GM21786 (cell line): ENCODE results near the gene AP1G1.
"Not testable (repeated sequence)": the region's sequence is repeated elsewhere in the genome, so short reads cannot be mapped to it uniquely, and the experiment has no call there.

Experiments used
- ATAC-seq: cut with Tn5 transposase; IDR thresholded peaks from one replicate; pipeline ENCODE4 v1.9.1; 2021; ENCODE audit not compliant: unreplicated experiment

Gene AP1G1

DNA sequence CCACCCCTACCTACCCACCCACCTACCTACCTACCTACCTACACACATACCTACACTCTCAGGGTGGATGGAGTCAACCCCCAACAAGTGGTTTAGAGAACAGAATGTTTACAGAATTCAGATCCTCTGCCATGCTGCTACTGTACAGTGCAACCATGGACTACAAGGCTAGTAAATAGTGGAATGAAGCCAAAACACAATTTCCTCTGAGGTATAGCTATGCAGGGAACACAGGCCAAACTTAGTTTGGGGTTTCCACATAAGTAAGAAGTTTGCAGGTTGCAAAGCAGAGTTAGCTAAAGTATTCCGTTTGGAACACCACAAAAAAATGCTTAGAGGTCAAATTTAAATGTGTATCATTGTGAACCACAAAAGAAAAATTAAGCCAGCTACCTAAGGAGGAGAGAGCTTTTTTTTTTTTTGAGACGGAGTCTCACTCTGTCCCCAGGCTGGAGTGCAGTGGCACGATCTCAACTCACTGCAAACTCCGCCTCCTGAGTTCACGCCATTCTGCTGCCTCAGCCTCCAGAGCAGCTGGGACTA lies 2.7 kb upstream of the AP1G1 start:
- no peak for ATAC-seq

DNA sequence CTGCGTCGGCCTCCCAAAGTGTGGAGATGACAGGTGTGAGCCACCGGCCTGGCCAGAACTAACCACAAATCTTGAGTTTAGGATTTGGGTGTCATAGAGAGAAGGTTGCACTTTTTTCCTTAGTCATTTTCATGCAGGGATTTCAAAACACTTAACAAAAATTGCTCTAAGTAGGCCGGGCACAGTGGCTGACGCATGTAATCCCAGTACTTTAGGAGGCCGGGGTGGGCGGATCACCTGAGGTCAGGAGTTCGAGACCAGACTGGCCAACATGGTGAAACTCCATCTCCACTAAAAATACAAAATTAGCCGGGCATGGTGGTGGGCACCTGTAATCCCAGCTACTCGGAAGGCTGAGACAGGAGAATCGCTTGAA lies 1.5 kb upstream of the AP1G1 start:
- not testable (repeated sequence) for ATAC-seq

DNA sequence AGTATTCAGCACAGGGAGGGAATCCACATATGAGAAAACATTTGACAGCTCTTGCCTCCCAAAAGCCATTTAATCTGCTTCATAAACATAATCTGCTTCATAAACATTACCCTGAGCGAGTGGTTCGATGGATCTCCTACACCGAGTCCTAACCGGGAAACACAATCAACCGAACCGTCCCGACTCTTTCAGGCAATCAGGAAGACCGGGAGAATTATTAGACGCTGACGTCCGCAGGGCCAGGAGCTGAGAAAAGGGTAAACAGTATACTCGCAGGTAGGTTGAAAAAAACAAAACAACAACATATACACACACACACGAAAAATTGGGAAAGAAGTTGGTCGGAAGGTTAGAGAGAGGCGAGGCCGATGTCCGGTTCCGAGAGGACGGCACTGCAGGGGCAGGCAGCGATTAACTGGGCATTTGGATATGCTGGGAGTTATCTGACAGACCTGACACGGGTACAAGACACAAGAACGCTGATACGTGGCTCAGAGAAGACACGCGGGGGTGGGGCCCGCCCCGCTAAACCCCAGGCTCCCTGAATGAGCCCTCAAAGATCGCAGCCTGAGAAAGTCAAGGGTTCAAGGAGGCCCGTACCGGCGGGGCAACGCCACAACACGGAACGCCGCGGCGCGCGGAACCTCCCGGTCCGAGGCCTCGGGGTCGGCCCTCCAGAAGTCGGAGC lies 585 bp downstream of the AP1G1 start:
- ATAC-seq, result peak; percentile 25

DNA sequence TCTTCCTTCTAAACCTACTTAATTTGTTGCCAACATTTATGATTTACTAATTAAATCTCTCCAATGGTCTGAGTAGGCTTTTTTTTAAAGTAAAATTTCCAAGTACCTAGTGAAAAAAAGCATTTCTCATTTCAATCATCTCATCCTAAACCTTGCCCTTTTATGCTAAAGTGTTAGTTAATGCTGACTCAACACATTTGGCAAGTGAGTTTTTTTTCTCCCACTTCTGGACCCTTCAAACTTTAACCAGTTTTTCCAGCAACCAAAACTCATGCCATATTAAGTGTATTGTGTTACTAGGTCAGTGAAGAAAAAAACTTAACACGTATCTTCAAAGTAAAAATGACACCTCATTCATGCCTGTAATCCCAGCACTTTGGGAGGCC lies 5.3 kb downstream of the AP1G1 start:
- no peak for ATAC-seq

DNA sequence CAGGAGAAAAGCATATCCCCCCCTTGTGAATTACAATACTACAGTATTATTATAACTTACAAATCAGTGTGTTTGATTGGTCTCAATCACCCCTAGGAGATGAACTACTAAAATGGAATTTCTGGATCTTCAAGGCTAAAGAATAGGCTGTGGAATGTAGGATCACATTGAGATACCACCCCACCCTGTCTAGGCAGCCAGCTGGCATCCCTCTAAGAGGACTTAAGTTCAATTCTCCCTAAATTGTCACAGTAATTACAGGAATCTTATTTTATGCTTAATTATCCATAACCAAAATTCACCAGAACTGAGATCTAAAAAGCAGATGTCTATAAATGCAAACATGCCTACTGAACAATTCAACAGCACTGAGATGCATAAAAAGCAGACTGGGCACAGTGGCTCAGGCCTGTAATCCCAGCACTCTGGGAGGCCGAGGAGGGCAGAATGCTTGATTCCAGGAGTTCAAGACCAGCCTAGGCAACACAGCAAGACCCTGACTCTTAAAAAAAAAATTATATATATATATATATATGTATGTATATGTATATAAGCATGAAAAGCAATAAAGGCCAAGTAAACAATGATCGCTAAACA lies 12.0 kb downstream of the AP1G1 start:
- ATAC-seq, result no peak

DNA sequence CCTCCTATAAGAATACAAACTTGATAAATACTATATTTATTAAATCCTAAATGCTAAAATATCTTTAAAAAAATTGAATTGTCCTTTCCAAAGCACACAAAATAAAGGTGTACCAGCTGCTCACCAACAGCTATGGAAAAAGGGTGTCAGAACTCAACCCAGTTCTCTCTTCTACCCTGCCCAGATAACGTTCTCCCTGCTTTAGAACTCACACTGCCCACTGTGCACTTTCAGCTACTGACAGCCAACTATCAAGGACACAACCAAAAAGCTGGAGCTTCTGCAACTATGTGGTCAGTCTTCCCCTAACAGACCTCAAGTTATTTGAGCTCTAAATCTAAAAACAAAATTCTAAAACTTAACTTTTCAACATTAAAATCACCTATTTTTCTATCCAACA lies 13.7 kb downstream of the AP1G1 start:
- no peak for ATAC-seq

DNA sequence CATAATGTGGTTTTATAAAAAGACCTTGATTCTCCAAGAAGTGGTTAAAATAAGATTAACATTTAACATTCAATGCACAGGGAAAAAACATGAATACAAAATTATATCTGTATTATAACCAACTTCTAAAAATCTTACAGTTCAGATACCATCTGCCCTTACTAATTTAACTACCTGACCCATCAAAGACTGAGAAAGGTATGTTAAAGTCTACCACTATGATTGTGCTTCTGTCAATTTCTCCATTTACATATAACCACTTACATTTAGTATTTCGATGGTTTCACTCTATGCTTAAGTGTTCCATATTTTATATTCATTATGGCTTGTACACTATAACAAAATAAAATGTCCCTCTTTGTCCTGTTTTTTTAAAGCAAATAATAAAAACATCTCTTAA lies 14.6 kb downstream of the AP1G1 start:
- no peak for ATAC-seq

DNA sequence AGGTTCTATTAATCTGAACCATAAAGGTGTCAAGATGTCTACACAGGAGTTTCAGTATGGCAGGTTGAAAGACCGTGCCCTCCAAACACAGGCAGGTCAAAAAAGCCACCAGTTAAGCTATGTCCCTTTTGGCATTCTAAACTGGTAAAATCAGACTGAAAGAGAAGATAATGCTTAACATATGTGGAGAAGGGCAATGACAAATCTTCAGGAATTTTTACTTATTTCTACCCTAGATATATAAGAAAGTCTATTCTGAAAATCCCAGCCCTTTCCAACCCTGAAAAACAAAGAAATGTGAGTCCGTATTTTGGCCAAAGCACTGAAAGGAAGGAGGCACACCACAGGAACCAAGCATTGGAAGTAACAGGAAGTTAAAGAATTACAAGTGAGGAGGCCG lies 16.5 kb downstream of the AP1G1 start:
- ATAC-seq, result no peak

DNA sequence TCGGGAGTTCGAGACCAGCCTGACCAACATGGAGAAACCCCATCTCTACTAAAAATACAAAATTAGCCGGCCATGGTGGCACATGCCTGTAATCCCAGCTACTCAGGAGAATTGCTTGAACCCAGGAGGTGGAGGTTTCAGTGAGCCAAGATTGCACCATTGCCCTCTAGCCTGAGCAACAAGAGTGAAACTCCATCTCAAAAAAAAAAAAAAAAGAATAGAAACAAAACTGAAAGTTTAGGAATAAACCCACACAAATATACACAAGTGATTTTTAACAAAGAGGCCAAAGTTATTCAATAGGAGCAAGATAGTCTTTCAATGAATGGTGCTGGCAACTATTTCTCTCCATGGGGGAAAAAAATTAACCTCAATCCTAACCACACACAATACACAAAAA lies 18.3 kb downstream of the AP1G1 start:
- not testable (repeated sequence) for ATAC-seq

DNA sequence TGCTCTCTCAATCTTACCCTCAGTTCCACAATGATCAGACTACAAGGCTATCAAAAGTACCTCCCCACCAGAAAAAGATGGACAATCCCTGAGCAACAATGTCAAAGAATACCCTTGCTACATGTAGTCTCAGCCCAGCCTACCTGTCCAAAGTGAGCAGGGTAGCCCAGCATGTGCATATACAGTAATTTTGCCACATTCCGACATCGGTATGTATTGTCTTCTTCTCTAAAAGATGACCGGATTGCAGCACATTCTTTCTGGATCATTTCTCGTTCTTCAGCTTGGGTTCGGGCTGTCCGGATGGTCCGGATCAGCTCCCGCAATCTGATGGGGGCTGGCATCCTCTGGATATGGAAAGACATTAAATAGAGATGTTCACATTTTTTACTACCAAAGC lies 19.5 kb downstream of the AP1G1 start:
- ATAC-seq, result no peak

DNA sequence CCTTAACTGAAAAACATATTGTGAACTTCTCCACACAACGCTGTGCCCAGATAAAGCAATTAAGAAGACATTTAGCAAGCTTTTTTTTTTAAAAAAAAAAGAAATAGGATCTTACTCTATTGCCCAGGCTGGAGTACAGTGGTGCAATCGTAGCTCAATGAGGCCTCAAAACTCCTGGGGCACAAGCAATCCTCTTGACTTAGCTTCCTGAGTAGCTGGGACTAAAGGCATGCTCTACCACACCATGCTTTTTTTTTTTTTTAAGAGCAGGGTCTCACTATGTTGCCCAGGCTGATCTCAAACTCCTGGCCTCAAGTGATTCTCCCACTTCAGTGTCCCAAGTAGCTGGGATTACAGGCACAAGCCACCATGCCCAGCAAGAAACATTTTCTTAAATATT lies 20.1 kb downstream of the AP1G1 start:
- no peak for ATAC-seq

DNA sequence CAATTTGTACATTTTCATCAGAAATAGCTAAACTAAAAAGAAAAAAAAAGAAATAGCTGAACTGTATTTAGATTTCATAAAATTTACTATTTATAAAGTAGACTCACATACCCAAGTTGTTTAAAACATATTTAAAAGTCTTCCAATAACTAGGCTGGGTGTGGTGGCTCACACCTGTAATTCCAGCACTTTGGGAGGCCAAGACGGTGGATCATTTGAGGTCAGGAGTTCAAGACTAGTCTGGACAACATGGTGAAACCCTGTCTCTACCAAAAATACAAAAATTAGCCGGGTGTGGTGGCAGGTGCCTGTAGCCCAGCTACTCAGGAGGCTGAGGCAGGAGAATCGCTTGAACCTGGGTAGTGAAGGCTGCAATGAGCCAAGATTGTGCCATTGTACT lies 23.5 kb downstream of the AP1G1 start:
- not testable (repeated sequence) for ATAC-seq

DNA sequence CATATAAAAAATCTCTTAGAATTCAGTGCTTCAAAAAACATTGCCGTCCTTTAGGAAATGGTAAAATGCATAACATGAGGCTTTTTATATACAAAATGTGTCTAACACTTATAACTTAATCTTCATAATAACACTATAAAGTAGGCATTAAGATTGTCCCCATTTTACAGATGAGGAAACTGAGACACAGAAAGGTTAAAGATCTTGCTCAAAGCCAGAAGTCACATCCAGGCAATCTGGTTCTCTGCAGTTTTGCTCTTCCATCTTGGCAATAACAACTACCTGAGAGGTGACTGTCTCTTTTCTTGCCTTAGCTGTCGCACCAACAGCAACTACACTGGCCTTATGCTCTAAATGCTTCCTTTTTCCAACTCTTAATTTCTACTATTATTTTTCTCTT lies 24.5 kb downstream of the AP1G1 start:
- ATAC-seq, result no peak

DNA sequence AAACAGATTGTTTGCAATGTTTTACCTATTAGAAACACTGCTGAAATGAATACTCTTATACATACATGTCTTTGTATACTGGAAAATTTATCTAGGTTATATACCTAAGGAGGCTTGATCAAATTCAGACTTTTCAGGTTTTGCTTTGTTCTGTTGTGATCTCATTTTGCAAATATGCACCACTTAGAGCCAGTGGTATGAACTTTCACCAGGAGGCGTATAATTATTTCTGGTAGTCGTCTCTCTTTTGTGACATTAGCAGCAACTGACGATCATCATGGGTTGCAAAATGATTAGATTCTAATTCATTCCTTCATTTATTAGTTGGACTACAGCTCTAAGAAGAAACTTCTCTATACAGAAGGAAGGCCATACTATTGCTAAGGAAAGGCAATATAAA lies 26.9 kb downstream of the AP1G1 start:
- ATAC-seq, result no peak

DNA sequence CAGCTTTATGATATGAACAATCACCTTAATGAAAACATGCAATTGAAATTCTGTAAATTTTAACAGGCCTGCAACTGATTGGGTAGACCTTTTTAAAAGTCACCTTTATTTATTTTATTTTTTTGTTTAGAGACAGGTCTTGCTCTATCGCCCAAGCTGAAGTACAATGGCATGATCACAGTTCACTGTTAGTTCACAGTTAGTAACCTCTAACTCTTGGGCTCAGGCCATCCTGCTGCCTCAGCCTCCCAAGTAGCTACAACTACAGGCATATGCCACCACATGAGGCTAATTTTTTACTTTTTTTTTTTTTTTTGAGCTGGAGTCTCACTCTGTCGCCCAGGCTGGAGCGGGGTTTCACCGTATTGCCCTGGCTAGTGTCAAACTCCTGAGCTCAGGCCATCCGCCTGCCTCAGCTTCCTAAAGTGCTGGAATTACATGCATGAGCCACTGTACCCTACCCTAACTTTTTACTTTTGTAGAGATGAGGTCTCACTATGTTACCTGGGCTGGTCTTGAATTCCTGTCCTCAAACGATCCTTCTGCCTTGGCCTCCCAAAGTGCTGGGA lies 28.0 kb downstream of the AP1G1 start:
- no peak for ATAC-seq

DNA sequence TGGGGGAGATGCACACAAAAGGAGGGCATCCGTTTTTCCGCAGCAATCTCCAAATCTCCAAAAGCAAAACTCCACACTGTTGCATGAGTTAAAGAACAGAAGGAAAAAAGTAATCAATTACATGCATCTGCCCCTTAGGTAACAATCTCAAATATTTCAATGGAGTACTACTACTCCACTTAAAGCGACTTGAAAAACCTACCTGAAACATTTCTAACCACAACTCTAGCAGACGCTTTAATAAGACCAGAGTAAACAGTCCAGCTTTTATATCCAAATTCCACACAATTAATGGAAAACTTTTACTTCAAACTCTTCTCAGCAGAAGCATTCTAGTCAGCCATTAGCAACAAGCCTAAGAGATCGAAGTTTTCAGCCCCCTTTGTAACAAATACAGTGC lies 29.9 kb downstream of the AP1G1 start:
- ATAC-seq, result no peak

DNA sequence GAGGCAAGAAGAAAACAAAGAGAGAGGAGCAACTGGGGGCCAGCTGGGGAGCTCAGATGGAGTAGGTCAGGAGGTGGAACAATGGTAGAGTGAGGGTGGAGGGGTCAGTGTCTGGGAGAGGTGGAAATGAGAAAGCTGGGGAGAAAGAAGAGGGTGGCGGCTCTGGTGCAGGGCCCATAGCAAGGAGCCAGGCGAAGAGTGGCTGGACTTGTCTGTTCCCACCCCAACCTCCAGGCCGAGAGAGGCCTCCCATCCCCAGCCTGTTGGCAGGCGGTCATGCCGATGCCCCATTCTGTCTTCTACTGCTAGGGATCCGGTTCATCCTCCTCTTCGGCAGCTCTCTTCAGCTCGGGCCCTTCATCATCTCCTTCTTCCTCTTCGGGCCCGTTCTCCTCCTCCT lies 31.3 kb downstream of the AP1G1 start:
- ATAC-seq, result no peak

DNA sequence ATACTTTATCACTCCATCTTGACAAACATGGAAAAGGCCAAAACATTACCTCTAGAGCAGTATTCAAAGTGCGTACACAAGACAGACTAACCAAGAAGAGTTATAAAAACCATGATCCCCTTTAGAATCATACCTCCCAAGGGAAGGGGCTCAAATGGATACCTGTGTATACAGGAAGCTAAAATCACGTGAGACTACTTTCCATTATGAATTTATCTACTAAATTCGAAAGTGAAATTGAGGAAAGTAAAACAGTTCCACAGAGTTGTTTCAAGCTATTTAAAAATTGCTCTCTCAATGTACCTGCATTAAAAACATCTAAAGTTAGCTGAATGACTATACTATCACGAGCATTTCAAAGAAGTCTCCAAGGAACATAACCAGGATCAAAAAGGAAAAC lies 32.7 kb downstream of the AP1G1 start:
- no peak for ATAC-seq

DNA sequence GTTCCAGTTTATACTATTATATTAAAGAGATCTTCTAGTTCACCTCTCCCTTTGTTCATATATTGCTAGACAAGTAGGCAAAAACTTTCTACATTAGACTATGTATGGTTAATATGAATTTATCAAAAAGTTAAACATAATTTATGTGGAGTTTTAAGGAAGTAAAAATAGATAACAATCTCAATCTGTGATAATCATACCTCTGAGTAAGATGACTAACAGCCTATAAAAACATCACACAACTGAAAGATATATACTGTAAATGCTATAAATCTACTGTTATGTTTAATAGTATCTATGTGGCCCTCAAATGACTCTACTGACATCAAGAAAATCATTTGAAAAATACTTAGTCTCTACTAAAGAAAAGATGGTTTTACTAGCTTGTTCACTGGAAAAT lies 37.1 kb downstream of the AP1G1 start:
- ATAC-seq, result no peak

DNA sequence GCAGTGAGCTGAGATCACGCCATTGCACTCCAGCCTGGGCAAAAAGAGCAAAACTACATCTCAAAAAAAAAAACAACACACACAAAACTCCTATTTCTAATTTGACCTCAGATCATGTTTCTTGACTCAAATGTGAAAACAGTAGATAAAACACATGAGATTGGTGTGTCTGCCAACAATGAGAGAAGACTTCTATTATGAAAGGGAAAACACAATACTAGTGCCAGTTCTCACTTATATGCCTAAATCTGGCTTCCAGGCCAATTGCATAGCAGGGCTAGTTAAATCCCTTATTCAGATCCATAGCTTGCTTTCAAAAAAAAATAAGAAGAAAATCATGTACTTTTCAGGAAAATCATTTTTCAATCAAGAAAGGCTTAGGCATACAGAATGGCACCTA lies 39.4 kb downstream of the AP1G1 start:
- no peak for ATAC-seq

DNA sequence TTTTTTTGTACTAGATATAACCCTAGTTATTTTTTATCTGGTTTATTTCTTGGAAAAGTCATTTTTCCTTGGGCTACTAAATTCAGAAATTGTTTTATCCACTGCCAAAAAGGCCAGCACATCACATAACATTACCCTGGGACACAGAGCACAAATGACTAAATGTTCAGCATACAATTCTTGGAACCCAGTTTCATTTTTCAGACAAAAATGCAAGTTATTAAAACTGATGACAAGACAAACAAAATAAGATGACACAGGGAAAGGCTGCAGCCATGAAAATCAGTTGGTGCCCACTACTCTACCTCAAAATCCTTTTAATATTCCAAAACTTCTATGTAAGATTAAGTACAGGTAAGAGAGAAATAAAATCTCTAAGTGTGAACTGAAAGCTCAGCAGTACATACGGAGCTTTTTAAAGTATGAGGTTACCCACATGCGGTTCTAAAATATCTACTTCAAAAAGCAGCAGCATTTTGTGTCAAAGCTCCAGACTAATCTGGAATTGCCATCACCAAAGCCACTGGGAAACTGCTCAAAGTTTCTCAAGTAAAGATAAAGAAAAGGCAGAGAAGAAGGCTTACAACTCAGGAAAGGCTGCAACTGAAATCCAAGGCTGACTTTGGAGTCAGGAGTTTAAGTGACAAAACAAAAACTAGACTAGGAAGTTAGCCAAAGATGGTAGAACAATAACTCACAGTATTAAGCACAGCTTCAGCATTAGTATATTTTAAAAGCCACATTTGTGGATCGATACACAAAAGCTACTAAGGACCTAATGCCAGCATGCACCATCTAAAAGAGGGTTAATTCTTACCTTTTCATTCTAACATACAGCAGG lies 41.4 kb downstream of the AP1G1 start:
- ATAC-seq, result no peak

DNA sequence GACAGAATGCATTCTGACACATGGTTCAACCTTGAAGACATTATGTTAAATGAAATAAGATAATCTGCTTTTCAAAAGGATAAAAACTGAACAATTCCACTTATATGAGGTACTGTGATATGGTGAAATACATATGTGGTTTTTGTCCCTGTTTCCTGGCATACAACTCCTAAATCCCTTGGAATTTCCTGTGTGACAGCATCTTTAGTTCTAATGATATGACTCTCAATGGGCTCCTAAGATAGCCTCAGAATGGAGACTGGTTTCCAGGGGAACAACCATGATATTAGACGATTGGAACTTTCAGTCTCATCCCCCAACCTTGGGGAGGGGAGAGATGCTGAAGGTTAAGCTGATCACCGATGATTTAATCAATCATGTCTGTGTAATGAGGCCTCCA lies 46.4 kb downstream of the AP1G1 start:
- no peak for ATAC-seq
